K562 (cell line): ENCODE results near the gene PRSS22. TPM values are rescaled to one million over a fixed set of nuclear protein-coding genes. Genes with fewer than 3 reads are reported as not detected.

Experiments used
- AFF4 ChIP-seq: sonication (generic); formaldehyde crosslinking; IDR thresholded peaks from 2 replicates; pipeline ENCODE4 v1.8.0; 2023; ENCODE audit warnings: mild to moderate bottlenecking, missing genetic modification reagents
- KDM2B ChIP-seq: fragments of 250-450 bp; sonication (Bioruptor Pico); IDR thresholded peaks from 2 replicates; pipeline ENCODE4 v1.8.0; 2021; ENCODE audit warnings: mild to moderate bottlenecking, moderate library complexity
- RUNX1 ChIP-seq: sonication (generic); IDR thresholded peaks from 2 replicates; pipeline ENCODE4 v1.6.1; 2016; ENCODE audit warnings: antibody characterized with exemption, low read depth
- TFAM ChIP-seq: fragments of 250-450 bp; sonication (Bioruptor Pico); conservative IDR thresholded peaks from 2 replicates; pipeline ENCODE4 v1.5.0; 2021; ENCODE audit warnings: mild to moderate bottlenecking, moderate library complexity
- ZZZ3 ChIP-seq: fragments of 450-650 bp; IDR thresholded peaks from 2 replicates; pipeline ENCODE4 v1.6.1; 2016; ENCODE audit warnings: antibody characterized with exemption, mild to moderate bottlenecking, moderate library complexity
- polyA plus RNA-seq, 8 experiments: library from polyadenylated mRNA; depleted of rRNA in 4 of 8; stranded (reverse) in 5 of 8; unstranded in 3 of 8; fragments of >200 nt; fragmentation: Nextera tagmentation in 2 of 8; fragmentation: Illumina TruSeq in 1 of 8; extraction: Ambion mirVana in 2 of 8; extraction: Trizol in 1 of 8; gene quantifications; 2 replicates each; pipeline versions ENCODE4 v1.2.1 to v1.2.3, GENCODE V29; 2011 to 2014; ENCODE audit warnings: inconsistent platforms in 1 of 8, missing spikeins in 1 of 8
- total RNA-seq, 7 experiments: library from RNA; depleted of rRNA in 6 of 7; stranded (reverse); fragments of >200 nt in 6 of 7; fragmentation: Illumina TruSeq in 2 of 7; extraction: Trizol in 2 of 7; gene quantifications; 2 replicates each; pipeline versions ENCODE4 v1.2.1 to v1.2.3, GENCODE V29; 2011 to 2021; ENCODE audit warnings: low replicate concordance in 1 of 7
- TF ChIP-seq, protein P1 (sequence below), 2 experiments: fragments of 450-650 bp in 1 of 2; sonication (generic) in 1 of 2; formaldehyde crosslinking in 1 of 2; IDR thresholded peaks; 2 replicates each; pipeline versions ENCODE4 v1.7.1 to v1.9.0; 2016 to 2022; ENCODE audit warnings: inconsistent platforms in 1 of 2, mild to moderate bottlenecking in 1 of 2, missing genetic modification reagents in 1 of 2
- TF ChIP-seq, protein P2 (sequence below): fragments of 450-650 bp; formaldehyde crosslinking; IDR thresholded peaks from 2 replicates; pipeline ENCODE4 v1.4.0; 2022; ENCODE audit warnings: missing genetic modification characterization
- TF ChIP-seq, protein P3 (sequence below): fragments of 250-450 bp; sonication (Bioruptor Pico); IDR thresholded peaks from 2 replicates; pipeline ENCODE4 v1.8.0; 2021; ENCODE audit warnings: moderate library complexity, mild to moderate bottlenecking, inconsistent platforms
- TF ChIP-seq, protein P4 (sequence below): fragments of 450-650 bp; IDR thresholded peaks from 2 replicates; pipeline ENCODE4 v1.6.1; 2017; ENCODE audit warnings: mild to moderate bottlenecking, moderate library complexity

The PRSS22 gene
- total and polyA plus RNA-seq, 9 of the 15 experiments (the other 6 are each of a cell fraction or from before 2014, with no cell fraction given), result 0.13 to 0.42 TPM; not detected in 7

GRCh38 chr16:2867987-2868789 lies 10.2 kb upstream of the PRSS22 start (continued):
- TF ChIP-seq, protein P1, sequence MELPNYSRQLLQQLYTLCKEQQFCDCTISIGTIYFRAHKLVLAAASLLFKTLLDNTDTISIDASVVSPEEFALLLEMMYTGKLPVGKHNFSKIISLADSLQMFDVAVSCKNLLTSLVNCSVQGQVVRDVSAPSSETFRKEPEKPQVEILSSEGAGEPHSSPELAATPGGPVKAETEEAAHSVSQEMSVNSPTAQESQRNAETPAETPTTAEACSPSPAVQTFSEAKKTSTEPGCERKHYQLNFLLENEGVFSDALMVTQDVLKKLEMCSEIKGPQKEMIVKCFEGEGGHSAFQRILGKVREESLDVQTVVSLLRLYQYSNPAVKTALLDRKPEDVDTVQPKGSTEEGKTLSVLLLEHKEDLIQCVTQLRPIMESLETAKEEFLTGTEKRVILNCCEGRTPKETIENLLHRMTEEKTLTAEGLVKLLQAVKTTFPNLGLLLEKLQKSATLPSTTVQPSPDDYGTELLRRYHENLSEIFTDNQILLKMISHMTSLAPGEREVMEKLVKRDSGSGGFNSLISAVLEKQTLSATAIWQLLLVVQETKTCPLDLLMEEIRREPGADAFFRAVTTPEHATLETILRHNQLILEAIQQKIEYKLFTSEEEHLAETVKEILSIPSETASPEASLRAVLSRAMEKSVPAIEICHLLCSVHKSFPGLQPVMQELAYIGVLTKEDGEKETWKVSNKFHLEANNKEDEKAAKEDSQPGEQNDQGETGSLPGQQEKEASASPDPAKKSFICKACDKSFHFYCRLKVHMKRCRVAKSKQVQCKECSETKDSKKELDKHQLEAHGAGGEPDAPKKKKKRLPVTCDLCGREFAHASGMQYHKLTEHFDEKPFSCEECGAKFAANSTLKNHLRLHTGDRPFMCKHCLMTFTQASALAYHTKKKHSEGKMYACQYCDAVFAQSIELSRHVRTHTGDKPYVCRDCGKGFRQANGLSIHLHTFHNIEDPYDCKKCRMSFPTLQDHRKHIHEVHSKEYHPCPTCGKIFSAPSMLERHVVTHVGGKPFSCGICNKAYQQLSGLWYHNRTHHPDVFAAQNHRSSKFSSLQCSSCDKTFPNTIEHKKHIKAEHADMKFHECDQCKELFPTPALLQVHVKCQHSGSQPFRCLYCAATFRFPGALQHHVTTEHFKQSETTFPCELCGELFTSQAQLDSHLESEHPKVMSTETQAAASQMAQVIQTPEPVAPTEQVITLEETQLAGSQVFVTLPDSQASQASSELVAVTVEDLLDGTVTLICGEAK (IDR thresholded peaks at IDR 0.05), result peak; percentile 95
- TF ChIP-seq, protein P1 (CRISPR knock-in tag; IDR thresholded peaks at IDR 0.05), result no peak
- TF ChIP-seq AFF4 (peak; percentile 82; the same call in 1 of the 2 replicates), RUNX1 (no peak), ZZZ3 (no peak), KDM2B (CRISPR knock-in tag) (no peak), TFAM (CRISPR knock-in tag) (no peak)
- TF ChIP-seq, protein P2, sequence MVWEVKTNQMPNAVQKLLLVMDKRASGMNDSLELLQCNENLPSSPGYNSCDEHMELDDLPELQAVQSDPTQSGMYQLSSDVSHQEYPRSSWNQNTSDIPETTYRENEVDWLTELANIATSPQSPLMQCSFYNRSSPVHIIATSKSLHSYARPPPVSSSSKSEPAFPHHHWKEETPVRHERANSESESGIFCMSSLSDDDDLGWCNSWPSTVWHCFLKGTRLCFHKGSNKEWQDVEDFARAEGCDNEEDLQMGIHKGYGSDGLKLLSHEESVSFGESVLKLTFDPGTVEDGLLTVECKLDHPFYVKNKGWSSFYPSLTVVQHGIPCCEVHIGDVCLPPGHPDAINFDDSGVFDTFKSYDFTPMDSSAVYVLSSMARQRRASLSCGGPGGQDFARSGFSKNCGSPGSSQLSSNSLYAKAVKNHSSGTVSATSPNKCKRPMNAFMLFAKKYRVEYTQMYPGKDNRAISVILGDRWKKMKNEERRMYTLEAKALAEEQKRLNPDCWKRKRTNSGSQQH, result peak; percentile 46; the same call in 1 of the 2 replicates
- TF ChIP-seq, protein P3, sequence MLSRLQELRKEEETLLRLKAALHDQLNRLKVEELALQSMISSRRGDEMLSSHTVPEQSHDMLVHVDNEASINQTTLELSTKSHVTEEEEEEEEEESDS (CRISPR knock-in tag), result no peak
- TF ChIP-seq, protein P4, sequence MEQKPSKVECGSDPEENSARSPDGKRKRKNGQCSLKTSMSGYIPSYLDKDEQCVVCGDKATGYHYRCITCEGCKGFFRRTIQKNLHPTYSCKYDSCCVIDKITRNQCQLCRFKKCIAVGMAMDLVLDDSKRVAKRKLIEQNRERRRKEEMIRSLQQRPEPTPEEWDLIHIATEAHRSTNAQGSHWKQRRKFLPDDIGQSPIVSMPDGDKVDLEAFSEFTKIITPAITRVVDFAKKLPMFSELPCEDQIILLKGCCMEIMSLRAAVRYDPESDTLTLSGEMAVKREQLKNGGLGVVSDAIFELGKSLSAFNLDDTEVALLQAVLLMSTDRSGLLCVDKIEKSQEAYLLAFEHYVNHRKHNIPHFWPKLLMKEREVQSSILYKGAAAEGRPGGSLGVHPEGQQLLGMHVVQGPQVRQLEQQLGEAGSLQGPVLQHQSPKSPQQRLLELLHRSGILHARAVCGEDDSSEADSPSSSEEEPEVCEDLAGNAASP, result no peak
